ENCODE results near the gene GPD1L. TPM values are rescaled to one million over a fixed set of nuclear protein-coding genes. Genes with fewer than 3 reads are reported as not detected.

The GPD1L gene
- 7.9 and 9.4 TPM in 2 replicates for total RNA-seq (2012; rRNA removed)
- 3.1 and 3.9 TPM in 2 replicates for polyA plus RNA-seq (2012; rRNA removed)
- polyA plus RNA-seq (2012; cell fraction: cytosol; rRNA removed), result 1.5 and 2.0 TPM in 2 replicates
- 1.7 and 2.4 TPM in 2 replicates for polyA plus RNA-seq (2012; cell fraction: nucleus; rRNA removed; ENCODE audit: low replicate concordance)
- percentile 39 among the genes with signal in this experiment for Bru-seq, nascent RNA
- BruChase-seq, experiment 1, labeled RNA remaining after a 6-hour chase, result percentile 40 among the genes with signal in this experiment
- percentile 36 among the genes with signal in this experiment for BruChase-seq, experiment 2, labeled RNA remaining after a 2-hour chase
- long read RNA-seq, full-length matches to known transcripts, result 5 of 5 reads
- long read RNA-seq, partial matches to known transcripts, result 0 of 5 reads
- long read RNA-seq, other reads (novel, unspliced or antisense), result 0 of 5 reads

DNA sequence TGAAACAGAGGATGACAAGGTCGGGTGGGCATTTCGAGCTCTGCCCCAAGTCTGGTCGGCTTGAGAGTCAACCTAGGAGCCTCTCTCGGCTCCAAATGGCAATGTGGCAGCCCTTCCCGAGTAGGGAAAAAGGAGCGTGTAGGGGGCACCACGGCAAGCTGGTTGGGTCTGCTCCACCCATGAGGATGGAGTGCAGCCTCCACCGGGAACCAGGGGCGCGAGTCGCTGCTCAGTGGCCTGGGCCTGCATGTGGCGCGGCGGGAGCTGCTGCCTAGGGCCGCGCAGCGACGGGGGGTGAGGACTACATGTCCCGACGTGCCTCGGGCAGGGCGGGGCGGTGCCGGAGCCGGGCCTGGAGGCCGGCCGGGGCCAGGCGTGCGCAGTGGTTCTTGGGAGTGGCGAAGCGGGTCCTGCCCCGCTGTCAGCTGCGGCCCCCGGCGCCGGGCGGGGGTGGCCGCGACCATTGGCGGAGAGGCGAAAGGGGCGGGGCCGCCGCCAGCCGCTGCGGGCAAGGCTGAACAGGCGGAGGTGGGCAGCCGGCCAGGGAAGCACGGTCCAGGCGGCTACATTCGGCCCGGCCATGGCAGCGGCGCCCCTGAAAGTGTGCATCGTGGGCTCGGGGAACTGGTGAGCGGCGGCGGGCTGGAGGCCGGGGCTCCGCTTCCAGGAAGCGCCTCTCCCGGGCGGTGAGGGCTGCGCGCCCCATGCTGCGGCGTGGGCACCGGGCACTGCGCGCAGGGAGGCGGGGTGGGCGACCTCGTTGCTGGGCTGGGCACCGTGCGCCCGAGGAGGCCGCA is at the start of gene GPD1L:
TSS of gene GPD1L (plus strand) at position 489 of the 797 bp plus-strand sequence. CDS start at position 581, 92 bp downstream.
- Histone ChIP-seq H3K36me3 (ENCODE audit: control insufficient read depth, insufficient read depth, low read length) (no peaks in the 10 kb centered on the region), H4K5ac (ENCODE audit: low read depth, low read length) (peak within 1 kb of the TSS; percentile 99), H3K23ac (ENCODE audit: low read depth, low read length) (no peak within 1 kb of the TSS), H3K4ac (ENCODE audit: low read depth, low read length) (peak within 1 kb of the TSS; percentile 51), H3K4me3 (ENCODE audit: insufficient read depth, low read depth, low read length) (peak within 1 kb of the TSS; percentile 87), H3K9me1 (ENCODE audit: insufficient read depth, low read length) (no peaks in the 10 kb centered on the region), H4K91ac (ENCODE audit: insufficient read depth, low read depth, low read length) (peak within 1 kb of the TSS; percentile 73; the same call in 1 of the 2 replicates), H3K56ac (ENCODE audit: extremely low read depth, insufficient read depth, low read length) (no peak within 1 kb of the TSS), H3K27ac (ENCODE audit: insufficient read depth, low read length) (peak within 1 kb of the TSS; percentile 73), H2BK20ac (ENCODE audit: low read depth, low read length) (no peak within 1 kb of the TSS), H2AK5ac (ENCODE audit: low read depth, low read length) (no peak within 1 kb of the TSS), H4K20me1 (ENCODE audit: insufficient read depth, low read length) (no peaks in the 10 kb centered on the region), H3K9me3 (ENCODE audit: control insufficient read depth, insufficient read depth, low read length) (peaks cover 10% of the 10 kb centered on the region), H3K9ac (ENCODE audit: low read depth, low read length) (peak within 1 kb of the TSS; percentile 70), H3K4me2 (ENCODE audit: low read depth, low read length) (peak within 1 kb of the TSS; percentile 99), H3K14ac (replicated peaks; ENCODE audit: low read depth, low read length) (0 out of 2 replicates have a peak within 1 kb of the TSS, but pooled peaks have one; percentile 14), H2BK5ac (ENCODE audit: low read depth, low read length, poor library complexity, severe bottlenecking) (peak within 1 kb of the TSS; percentile 56), H2AFZ (replicated peaks; ENCODE audit: low read length, poor library complexity) (peak within 1 kb of the TSS; percentile 100), H4K8ac (ENCODE audit: low read depth in 2 of 2, low read length in 2 of 2) (peak within 1 kb of the TSS; percentile 92), H3K79me1 (ENCODE audit: low read depth in 1 of 2, low read length in 2 of 2) (peaks cover 0 to 5% of the 10 kb centered on the region in 2 experiments; a peak in 1 of 4 replicates), H3K18ac (ENCODE audit: low read depth, low read length) (peak within 1 kb of the TSS; percentile 73; the same call in 1 of the 2 replicates), H3K27me3 (ENCODE audit: control insufficient read depth, insufficient read depth, low read length) (no peaks in the 10 kb centered on the region), H3K4me1 (ENCODE audit: control insufficient read depth, insufficient read depth, low read length) (peaks cover 9% of the 10 kb centered on the region), H2AK9ac (replicated peaks; ENCODE audit: low read depth, low read length, poor library complexity) (peak within 1 kb of the TSS; percentile 74), H2BK15ac (ENCODE audit: low read depth, low read length) (no peak within 1 kb of the TSS), H2BK120ac (ENCODE audit: low read depth, low read length) (no peak within 1 kb of the TSS; the same call in 1 of the 2 replicates)
- in situ Hi-C loops (cut with MboI; ENCODE audit: low sequenced_read_pairs), result no loop called here
- ATAC-seq (ENCODE audit: low read depth), result peak; percentile 99
- peak; percentile 88 for DNase-seq
- no TSS peak for BruUV-seq (replicated peaks)
- intact Hi-C loops (cut with micrococcal nuclease), result loop anchor here (5.0 kb wide), 1 partner anchor 474 kb away; no protein-coding TSS in a partner anchor
- 1% methylated on average over 22 of the region's 78 CpGs; no CpG with 5 or more reads in 1 of the 2 experiments for WGBS, 2 experiments (ENCODE audit: extremely low coverage in 2 of 2, insufficient read length in 1 of 2)
- TF ChIP-seq, protein P1, sequence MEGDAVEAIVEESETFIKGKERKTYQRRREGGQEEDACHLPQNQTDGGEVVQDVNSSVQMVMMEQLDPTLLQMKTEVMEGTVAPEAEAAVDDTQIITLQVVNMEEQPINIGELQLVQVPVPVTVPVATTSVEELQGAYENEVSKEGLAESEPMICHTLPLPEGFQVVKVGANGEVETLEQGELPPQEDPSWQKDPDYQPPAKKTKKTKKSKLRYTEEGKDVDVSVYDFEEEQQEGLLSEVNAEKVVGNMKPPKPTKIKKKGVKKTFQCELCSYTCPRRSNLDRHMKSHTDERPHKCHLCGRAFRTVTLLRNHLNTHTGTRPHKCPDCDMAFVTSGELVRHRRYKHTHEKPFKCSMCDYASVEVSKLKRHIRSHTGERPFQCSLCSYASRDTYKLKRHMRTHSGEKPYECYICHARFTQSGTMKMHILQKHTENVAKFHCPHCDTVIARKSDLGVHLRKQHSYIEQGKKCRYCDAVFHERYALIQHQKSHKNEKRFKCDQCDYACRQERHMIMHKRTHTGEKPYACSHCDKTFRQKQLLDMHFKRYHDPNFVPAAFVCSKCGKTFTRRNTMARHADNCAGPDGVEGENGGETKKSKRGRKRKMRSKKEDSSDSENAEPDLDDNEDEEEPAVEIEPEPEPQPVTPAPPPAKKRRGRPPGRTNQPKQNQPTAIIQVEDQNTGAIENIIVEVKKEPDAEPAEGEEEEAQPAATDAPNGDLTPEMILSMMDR (conservative IDR thresholded peaks at IDR 0.05; ENCODE audit: low read depth, low read length), result no peak
- no peak for TF ChIP-seq NFE2L2 (IDR thresholded peaks at IDR 0.05; ENCODE audit: low read depth, low read length)
- TF ChIP-seq MAZ (IDR thresholded peaks at IDR 0.05; ENCODE audit: borderline replicate concordance, low read depth, low read length), result peak; percentile 96
- TF ChIP-seq USF2 (IDR thresholded peaks at IDR 0.05; ENCODE audit: low read depth, low read length), result 0 out of 2 replicates have a peak, but pooled peaks have one; percentile 25
- TF ChIP-seq RFX5 (IDR thresholded peaks at IDR 0.05; ENCODE audit: low read depth, low read length), result no peak
- TF ChIP-seq SMC3 (IDR thresholded peaks at IDR 0.05; ENCODE audit: low read depth, low read length), result no peak
- peak; percentile 80; the same call in 1 of the 2 replicates for TF ChIP-seq MXI1 (IDR thresholded peaks at IDR 0.05; ENCODE audit: borderline replicate concordance, low read depth, low read length)
- POLR2A ChIA-PET (ENCODE audit: unreplicated experiment), result no interaction called here
- dilution Hi-C loops (cut with HindIII; ENCODE audit: low sequenced_read_pairs, unreplicated experiment), result no loop called here
- CTCF ChIA-PET, result interaction anchor here (0.6 kb wide), 2 partner anchors 183 to 239 kb away, joined by 3 read pairs; no protein-coding TSS in a partner anchor
